GM12892 (cell line): ENCODE results near the gene LRRC61.
"Not testable (repeated sequence)": the region's sequence is repeated elsewhere in the genome, so short reads cannot be mapped to it uniquely, and the experiment has no call there.

Source experiments
- POLR2A ChIP-seq: IDR thresholded peaks from 2 replicates; pipeline ENCODE4 v1.6.1; 2011; ENCODE audit warnings: low read depth, low read length, control low read depth
- POLR2AphosphoS5 ChIP-seq: IDR thresholded peaks from 2 replicates; pipeline ENCODE4 v1.6.1; 2011; ENCODE audit warnings: low read depth, low read length, control low read depth
- TAF1 ChIP-seq: IDR thresholded peaks from 2 replicates; pipeline ENCODE4 v1.6.1; 2011; ENCODE audit warnings: low read depth, mild to moderate bottlenecking, control low read depth, low read length, borderline replicate concordance

DNA sequence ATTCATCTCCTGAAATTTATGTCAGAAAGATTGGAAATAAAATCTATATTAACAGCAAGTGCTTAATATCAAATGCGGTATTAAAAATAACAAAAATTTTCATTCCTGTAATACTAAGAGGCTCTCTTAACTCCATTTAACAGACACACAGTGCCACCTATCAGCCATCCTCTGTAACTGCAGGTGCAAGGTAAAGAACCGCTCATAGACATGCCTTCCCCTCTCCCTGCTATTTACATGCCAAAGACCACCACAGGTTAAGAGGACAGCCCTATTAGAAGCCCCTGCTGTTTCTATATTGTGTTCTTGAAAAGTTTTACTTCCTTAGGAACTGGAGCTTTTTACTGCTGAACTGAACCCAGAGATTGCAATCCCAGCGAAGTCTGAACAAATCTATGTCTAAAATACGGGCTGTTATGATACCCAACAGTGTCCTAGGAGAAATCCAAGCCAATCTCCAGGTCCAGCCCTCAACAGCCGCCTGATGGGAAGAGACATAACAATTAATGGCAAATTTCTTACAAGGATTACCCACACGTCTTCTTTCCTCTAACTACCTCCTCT is 46.9 kb upstream of the LRRC61 start:
- not testable (repeated sequence) for TF ChIP-seq POLR2AphosphoS5, POLR2A, TAF1
